ENCODE data around the gene USP44. TPM values are rescaled to one million over a fixed set of nuclear protein-coding genes. Genes with fewer than 3 reads are reported as not detected.

Gene USP44
- total RNA-seq, 1 experiment from 2014 or later: 0.17 TPM

- POLR2A ChIA-PET: interaction anchor here (1.9 kb wide), 1 partner anchor 13 kb away, joined by 4 read pairs; the partner anchor contains the start of gene METAP2
- ATAC-seq: no peak
- no peak for DNase-seq (ENCODE audit: low read depth, low spot score)
- H3K9me2 ChIP-seq (ENCODE audit: insufficient read depth): no peaks in the 10 kb centered on the region
- no peaks in the 10 kb centered on the region for H3K27me3 ChIP-seq (ENCODE audit: insufficient read depth, low read length)
- peaks cover 12 to 15% of the 10 kb centered on the region in 2 experiments for H3K36me3 ChIP-seq (ENCODE audit: control insufficient read depth in 1 of 2, insufficient read depth in 2 of 2, low read length in 2 of 2)
- CTCF ChIA-PET: no interaction called here
- no peaks in the 10 kb centered on the region for H3K9me3 ChIP-seq (ENCODE audit: control insufficient read depth in 1 of 2, insufficient read depth in 1 of 2, low read depth in 1 of 2, low read length in 2 of 2)
- H3K27ac ChIP-seq (ENCODE audit: low read depth, low read length): no peak overlapping the region
- no TSS peak for BruUV-seq (replicated peaks)
- peaks cover 96% of the 10 kb centered on the region for H3K79me2 ChIP-seq (ENCODE audit: insufficient read depth, low read length)
- H3K4me2 ChIP-seq (ENCODE audit: low read length): no peak overlapping the region
- no peak for TF ChIP-seq SIN3A (IDR thresholded peaks at IDR 0.05; ENCODE audit: low read depth)
- no peak for TF ChIP-seq FOSL1 (IDR thresholded peaks at IDR 0.05; ENCODE audit: low read depth)
- no peak for TF ChIP-seq TCF7L2 (IDR thresholded peaks at IDR 0.05; ENCODE audit: borderline replicate concordance, extremely low read depth, insufficient read depth, insufficient read length)
- no peak for TF ChIP-seq POLR2AphosphoS5 (IDR thresholded peaks at IDR 0.05; ENCODE audit: low read depth, low read length)
- no peak for TF ChIP-seq ZFX (IDR thresholded peaks at IDR 0.05)
- TF ChIP-seq, protein P1, sequence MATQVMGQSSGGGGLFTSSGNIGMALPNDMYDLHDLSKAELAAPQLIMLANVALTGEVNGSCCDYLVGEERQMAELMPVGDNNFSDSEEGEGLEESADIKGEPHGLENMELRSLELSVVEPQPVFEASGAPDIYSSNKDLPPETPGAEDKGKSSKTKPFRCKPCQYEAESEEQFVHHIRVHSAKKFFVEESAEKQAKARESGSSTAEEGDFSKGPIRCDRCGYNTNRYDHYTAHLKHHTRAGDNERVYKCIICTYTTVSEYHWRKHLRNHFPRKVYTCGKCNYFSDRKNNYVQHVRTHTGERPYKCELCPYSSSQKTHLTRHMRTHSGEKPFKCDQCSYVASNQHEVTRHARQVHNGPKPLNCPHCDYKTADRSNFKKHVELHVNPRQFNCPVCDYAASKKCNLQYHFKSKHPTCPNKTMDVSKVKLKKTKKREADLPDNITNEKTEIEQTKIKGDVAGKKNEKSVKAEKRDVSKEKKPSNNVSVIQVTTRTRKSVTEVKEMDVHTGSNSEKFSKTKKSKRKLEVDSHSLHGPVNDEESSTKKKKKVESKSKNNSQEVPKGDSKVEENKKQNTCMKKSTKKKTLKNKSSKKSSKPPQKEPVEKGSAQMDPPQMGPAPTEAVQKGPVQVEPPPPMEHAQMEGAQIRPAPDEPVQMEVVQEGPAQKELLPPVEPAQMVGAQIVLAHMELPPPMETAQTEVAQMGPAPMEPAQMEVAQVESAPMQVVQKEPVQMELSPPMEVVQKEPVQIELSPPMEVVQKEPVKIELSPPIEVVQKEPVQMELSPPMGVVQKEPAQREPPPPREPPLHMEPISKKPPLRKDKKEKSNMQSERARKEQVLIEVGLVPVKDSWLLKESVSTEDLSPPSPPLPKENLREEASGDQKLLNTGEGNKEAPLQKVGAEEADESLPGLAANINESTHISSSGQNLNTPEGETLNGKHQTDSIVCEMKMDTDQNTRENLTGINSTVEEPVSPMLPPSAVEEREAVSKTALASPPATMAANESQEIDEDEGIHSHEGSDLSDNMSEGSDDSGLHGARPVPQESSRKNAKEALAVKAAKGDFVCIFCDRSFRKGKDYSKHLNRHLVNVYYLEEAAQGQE (IDR thresholded peaks at IDR 0.05; ENCODE audit: low read depth): no peak
- no peak for TF ChIP-seq RAD21 (IDR thresholded peaks at IDR 0.05; ENCODE audit: low read depth)
- no peak for TF ChIP-seq SRF (IDR thresholded peaks at IDR 0.05; ENCODE audit: low read depth)
- TF ChIP-seq POLR2A (IDR thresholded peaks at IDR 0.05; ENCODE audit: borderline replicate concordance, extremely low read depth, insufficient read depth, insufficient read length): no peak
- no peak for TF ChIP-seq EGR1 (IDR thresholded peaks at IDR 0.05; ENCODE audit: low read depth)
- no peak for TF ChIP-seq EZH2phosphoT487 (IDR thresholded peaks at IDR 0.05; ENCODE audit: borderline replicate concordance)
- TF ChIP-seq ELF1 (IDR thresholded peaks at IDR 0.05; ENCODE audit: borderline replicate concordance, low read depth): no peak
- TF ChIP-seq ZNF274 (IDR thresholded peaks at IDR 0.05; ENCODE audit: low read depth, low read length): no peak
- no peak for TF ChIP-seq CEBPB (IDR thresholded peaks at IDR 0.05; ENCODE audit: low read depth)
- no peak overlapping the region for H3K4me3 ChIP-seq (replicated peaks in 1 of 2; ENCODE audit: low read depth in 1 of 2, low read length in 2 of 2)
- H3K9ac ChIP-seq (ENCODE audit: low read length): no peak overlapping the region
- RAD21 ChIA-PET (ENCODE audit: low non-redundant PET in 1 of 2, low total read pairs in 2 of 2, uncharacterized antibody in 2 of 2, unreplicated experiment in 2 of 2): no interaction called here
- H3K4me1 ChIP-seq (ENCODE audit: control insufficient read depth in 1 of 2, insufficient read depth in 2 of 2, low read length in 2 of 2): no peaks in the 10 kb centered on the region
- H2AFZ ChIP-seq (ENCODE audit: low read depth, low read length, poor library complexity, severe bottlenecking): no peak overlapping the region
- H4K20me1 ChIP-seq (ENCODE audit: insufficient read depth): peaks cover 5% of the 10 kb centered on the region; the same call in 1 of the 2 replicates
- intact Hi-C loops (cut with micrococcal nuclease): no loop called here
These were observed 64.3 kb downstream of the USP44 start for GRCh38 chr12:95487024-95487423.
